Stomach smooth muscle (tissue), 2 donors: ENCODE measurements around the gene APCDD1L.

Source experiments
- H3K27ac ChIP-seq: one replicate; pipeline ENCODE4 v1.7.0; 2013; ENCODE audit warnings: mild to moderate bottlenecking, low read length, inconsistent platforms
- H3K27me3 ChIP-seq, 2 donors: one replicate each; pipeline ENCODE4 v1.7.0; 2013; ENCODE audit warnings: low read length in 2 of 2; ENCODE audit not compliant: insufficient read depth in 2 of 2, control insufficient read depth in 1 of 2
- H3K36me3 ChIP-seq, 2 donors: one replicate each; pipeline ENCODE4 v1.7.0; 2013; ENCODE audit warnings: low read length in 2 of 2; ENCODE audit not compliant: control insufficient read depth in 2 of 2, insufficient read depth in 2 of 2
- H3K4me1 ChIP-seq: one replicate; pipeline ENCODE4 v1.7.0; 2013; ENCODE audit warnings: low read length; ENCODE audit not compliant: control insufficient read depth, insufficient read depth
- H3K4me3 ChIP-seq, 2 donors: one replicate each; pipeline ENCODE4 v1.7.0; 2013; ENCODE audit warnings: low read length in 2 of 2
- H3K9ac ChIP-seq, 2 donors: one replicate each; pipeline ENCODE4 v1.7.0; 2013; ENCODE audit warnings: low read length in 2 of 2, mild to moderate bottlenecking in 1 of 2
- H3K9me3 ChIP-seq, 2 donors: one replicate each; pipeline ENCODE4 v1.7.0; 2013; ENCODE audit warnings: low read length in 2 of 2; ENCODE audit not compliant: control insufficient read depth in 2 of 2
- donor health status: healthy.
- donor health status: Pancreatic carcinoma.

APCDD1L gene

GRCh38 chr20:58448958-58449357, 66.2 kb downstream of the APCDD1L start:
- H3K36me3 ChIP-seq = peaks cover 15 to 17% of the 10 kb centered on the region in 2 donors
- H3K9ac ChIP-seq = no peak overlapping the region
- H3K9me3 ChIP-seq = no peaks in the 10 kb centered on the region
- H3K27ac ChIP-seq = no peak overlapping the region
- H3K27me3 ChIP-seq = no peaks in the 10 kb centered on the region
- peaks cover 7% of the 10 kb centered on the region for H3K4me1 ChIP-seq
- no peak overlapping the region for H3K4me3 ChIP-seq

- H3K4me1 ChIP-seq = peaks cover 7% of the 10 kb centered on the region
- no peak overlapping the region for H3K27ac ChIP-seq
- peaks cover 18 to 19% of the 10 kb centered on the region in 2 donors for H3K36me3 ChIP-seq
- no peaks in the 10 kb centered on the region for H3K9me3 ChIP-seq
- H3K9ac ChIP-seq = no peak overlapping the region
- no peaks in the 10 kb centered on the region for H3K27me3 ChIP-seq
- H3K4me3 ChIP-seq = no peak overlapping the region
Observed at GRCh38 chr20:58447511-58448391, 67.4 kb downstream of the APCDD1L start.

DNA sequence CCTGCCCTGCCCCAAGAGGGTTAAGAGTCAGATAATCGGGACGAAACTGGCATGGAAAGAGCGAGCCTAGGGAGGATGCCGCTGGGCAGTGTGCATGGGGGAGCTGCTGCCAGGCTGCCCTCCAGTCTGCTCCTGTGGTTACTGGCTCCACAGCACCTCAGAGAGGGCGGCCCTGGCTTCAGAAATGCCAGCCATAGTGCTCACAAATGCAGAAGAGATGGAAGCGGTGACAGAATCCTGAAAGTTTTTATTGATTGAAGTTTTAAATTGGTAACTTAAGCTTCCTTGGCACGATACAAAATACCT, 68.3 kb downstream of the APCDD1L start:
- Histone ChIP-seq H3K27me3 (no peaks in the 10 kb centered on the region), H3K9me3 (no peaks in the 10 kb centered on the region), H3K4me3 (no peak overlapping the region), H3K4me1 (peaks cover 7% of the 10 kb centered on the region), H3K27ac (no peak overlapping the region), H3K36me3 (peaks cover 18 to 24% of the 10 kb centered on the region in 2 donors), H3K9ac (no peak overlapping the region)

GRCh38 chr20:58446264-58446959, 68.8 kb downstream of the APCDD1L start:
- H3K4me1 ChIP-seq = peaks cover 7% of the 10 kb centered on the region
- no peaks in the 10 kb centered on the region for H3K9me3 ChIP-seq
- H3K9ac ChIP-seq = no peak overlapping the region
- no peak overlapping the region for H3K27ac ChIP-seq
- H3K27me3 ChIP-seq = no peaks in the 10 kb centered on the region
- H3K4me3 ChIP-seq = no peak overlapping the region
- peaks cover 18 to 24% of the 10 kb centered on the region in 2 donors for H3K36me3 ChIP-seq

- Histone ChIP-seq H3K9ac (no peak overlapping the region), H3K4me3 (no peak overlapping the region), H3K36me3 (peaks cover 18 to 24% of the 10 kb centered on the region in 2 donors), H3K27me3 (no peaks in the 10 kb centered on the region), H3K27ac (no peak overlapping the region), H3K9me3 (no peaks in the 10 kb centered on the region), H3K4me1 (peaks cover 5% of the 10 kb centered on the region)
Observed at GRCh38 chr20:58444746-58445255, 70.4 kb downstream of the APCDD1L start.

- H3K9me3 ChIP-seq = no peaks in the 10 kb centered on the region
- no peak overlapping the region for H3K4me3 ChIP-seq
- no peaks in the 10 kb centered on the region for H3K27me3 ChIP-seq
- H3K36me3 ChIP-seq = peaks cover 20 to 28% of the 10 kb centered on the region in 2 donors
- H3K4me1 ChIP-seq = no peaks in the 10 kb centered on the region
- H3K27ac ChIP-seq = no peak overlapping the region
- no peak overlapping the region for H3K9ac ChIP-seq
Observed at GRCh38 chr20:58441723-58442122, 73.5 kb downstream of the APCDD1L start.

DNA sequence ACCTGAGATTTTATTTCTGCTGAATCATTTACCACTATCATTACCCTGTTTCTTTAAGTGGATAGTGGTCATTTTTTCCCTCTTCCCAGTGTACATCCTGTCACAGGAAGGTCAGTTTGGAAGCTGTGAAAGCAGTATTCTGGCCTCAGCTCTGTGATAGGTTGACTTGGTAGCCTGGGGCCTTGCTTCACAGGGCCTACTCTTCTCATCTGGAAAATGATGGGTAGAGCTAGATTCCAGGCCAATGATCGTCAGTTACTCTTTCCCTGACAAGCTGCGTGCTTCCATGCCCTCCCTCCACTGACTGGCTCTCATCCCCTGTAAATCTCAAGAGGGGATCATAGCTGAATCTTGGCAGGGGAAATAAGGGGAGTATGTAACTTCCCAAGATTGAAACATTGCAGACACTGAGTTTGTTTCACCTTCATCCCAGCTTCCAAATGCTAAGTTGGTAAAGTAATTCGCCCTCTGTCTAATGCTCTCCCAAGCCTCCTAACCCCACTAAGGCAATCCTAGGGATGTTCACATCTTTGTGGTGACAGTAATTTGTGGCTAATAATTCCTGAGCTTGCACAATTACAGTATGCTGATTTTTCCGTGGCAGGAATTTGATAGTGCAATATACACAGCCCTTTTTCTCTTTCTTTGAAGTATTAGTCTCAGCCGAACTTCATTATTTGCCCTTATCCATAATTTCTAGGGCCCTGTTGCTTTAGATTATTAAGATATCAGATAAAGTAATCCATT, 75.0 kb downstream of the APCDD1L start:
- H3K4me1 ChIP-seq = no peaks in the 10 kb centered on the region
- no peak overlapping the region for H3K27ac ChIP-seq
- no peak overlapping the region for H3K9ac ChIP-seq
- H3K27me3 ChIP-seq = no peaks in the 10 kb centered on the region
- H3K9me3 ChIP-seq = no peaks in the 10 kb centered on the region
- no peak overlapping the region for H3K4me3 ChIP-seq
- peaks cover 12 to 26% of the 10 kb centered on the region in 2 donors for H3K36me3 ChIP-seq

DNA sequence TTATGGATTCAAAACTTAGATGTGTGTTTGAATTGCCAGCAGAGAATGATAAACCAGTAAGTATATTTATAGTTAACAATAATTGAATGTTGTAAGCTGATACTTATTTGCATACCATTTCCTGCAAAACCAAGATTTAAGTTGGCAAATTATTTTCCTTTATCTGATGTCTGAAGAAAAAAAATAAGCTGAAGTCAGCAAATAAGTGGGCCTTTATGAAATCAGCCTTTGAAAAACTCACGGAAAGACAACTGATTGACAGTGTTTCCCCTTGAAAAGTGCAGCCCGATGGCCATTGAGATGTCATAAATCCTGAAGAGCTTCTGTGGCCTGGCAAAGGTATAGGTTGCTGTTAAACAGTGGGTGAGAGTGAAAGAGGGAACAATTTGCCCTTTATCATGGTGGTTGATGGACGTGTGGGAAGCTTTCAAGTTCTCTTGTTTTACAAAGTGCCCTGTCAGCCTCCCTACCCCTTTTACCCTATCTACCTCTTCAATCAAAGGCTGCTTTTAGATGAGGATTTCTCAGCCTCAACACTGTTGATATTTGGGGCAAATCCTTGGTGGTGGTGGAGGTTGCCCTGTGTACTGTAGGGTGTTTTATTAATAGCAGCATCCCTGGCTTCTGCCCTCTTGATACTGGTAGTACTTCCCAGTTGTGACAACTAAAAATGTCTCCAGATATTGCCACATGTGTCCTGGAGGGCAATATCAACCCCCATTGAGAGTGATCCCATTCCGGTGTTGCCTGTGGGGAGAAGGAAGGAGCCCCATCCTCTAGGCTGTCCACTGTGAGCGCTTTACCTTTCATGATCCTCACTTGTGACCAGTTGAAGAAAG, 76.0 kb downstream of the APCDD1L start:
- H3K27ac ChIP-seq = no peak overlapping the region

GRCh38 chr20:58436868-58437645, 78.1 kb downstream of the APCDD1L start:
- no peak overlapping the region for H3K27ac ChIP-seq
- peaks cover 2 to 5% of the 10 kb centered on the region in 2 donors for H3K36me3 ChIP-seq
- H3K4me1 ChIP-seq = peaks cover 13% of the 10 kb centered on the region
- no peak overlapping the region for H3K9ac ChIP-seq
- H3K27me3 ChIP-seq = no peaks in the 10 kb centered on the region
- no peak overlapping the region for H3K4me3 ChIP-seq
- no peaks in the 10 kb centered on the region for H3K9me3 ChIP-seq

More for the DNA sequence above, 76.0 kb downstream of the APCDD1L start:
- Histone ChIP-seq H3K36me3 (peaks cover 5 to 16% of the 10 kb centered on the region in 2 donors), H3K4me1 (no peaks in the 10 kb centered on the region), H3K27me3 (no peaks in the 10 kb centered on the region), H3K4me3 (no peak overlapping the region), H3K9ac (no peak overlapping the region), H3K9me3 (no peaks in the 10 kb centered on the region)
